RWPE1 (cell line): ENCODE measurements around the gene TGFBR1.

ENCODE experiments used
- CTCF ChIA-PET: fragments of 350-600 bp; sonication (Branson Sonifier 250); formaldehyde crosslinking; extraction: SDS; loops from one replicate; lab custom pipeline; 2021; lab: Yijun Ruan, JAX
- POLR2A ChIA-PET: fragments of 400-600 bp; formaldehyde crosslinking; extraction: SDS; loops from one replicate; lab custom pipeline; 2020; ENCODE audit warnings: antibody characterized with exemption; ENCODE audit not compliant: low non-redundant PET; lab: Yijun Ruan, JAX
- DNase-seq: peaks from one replicate; pipeline ENCODE4 v3.0.0; 2012; ENCODE audit warnings: low spot score
- H3K27ac ChIP-seq: fragments of 450-650 bp; 2 replicates; pipeline ENCODE4 v1.5.1; 2017
- TF ChIP-seq, protein P1 (sequence below): fragments of 450-650 bp; conservative IDR thresholded peaks from 2 replicates; pipeline ENCODE4 v1.5.1; 2017; ENCODE audit warnings: low read depth, mild to moderate bottlenecking

TGFBR1 gene

DNA sequence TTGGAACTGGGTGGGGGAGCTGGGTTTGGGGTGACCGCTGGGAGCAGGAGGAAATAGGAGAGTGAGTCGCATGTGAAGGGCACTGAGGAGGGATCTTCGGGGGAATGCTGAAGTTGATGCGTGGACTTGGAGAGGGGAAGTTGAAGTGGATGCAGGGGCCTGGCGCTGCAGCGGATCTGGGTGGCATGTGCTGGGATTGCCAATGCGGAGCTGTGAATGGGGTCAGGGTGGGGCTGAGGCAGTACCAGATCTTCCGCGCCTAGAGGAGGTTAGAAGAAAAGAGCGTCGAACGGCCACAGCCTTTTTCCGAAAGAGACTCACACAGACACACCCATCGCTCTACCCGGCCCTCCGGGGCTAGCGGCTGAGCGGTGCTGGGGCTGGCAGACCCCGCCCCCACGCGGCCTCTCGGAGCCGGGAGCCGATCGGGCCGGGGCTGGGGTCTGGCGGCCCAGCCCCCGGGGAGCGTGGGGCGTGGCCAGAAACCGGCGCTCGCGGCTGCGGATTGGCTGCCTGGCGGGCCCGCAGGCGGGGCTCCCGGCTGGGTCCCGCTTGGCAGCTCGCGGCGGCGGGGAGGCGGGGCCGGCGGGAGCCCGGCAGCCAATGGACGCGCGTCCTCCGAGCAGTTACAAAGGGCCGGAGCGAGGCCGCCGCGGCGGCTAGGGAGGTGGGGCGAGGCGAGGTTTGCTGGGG, at the start of gene TGFBR1:
Gene TGFBR1, plus strand, starts transcription at position 655 of the 693 bp plus-strand sequence. CDS start 93 bp downstream, outside the sequence.
- CTCF ChIA-PET = interaction anchor here (0.6 to 2.7 kb wide), 4 partner anchors 36 to 1176 kb away, joined by 3 to 8 read pairs (median 4); no protein-coding TSS in a partner anchor
- POLR2A ChIA-PET = no interaction called here
- H3K27ac ChIP-seq = peak within 1 kb of the TSS; percentile 96
- TF ChIP-seq, protein P1, sequence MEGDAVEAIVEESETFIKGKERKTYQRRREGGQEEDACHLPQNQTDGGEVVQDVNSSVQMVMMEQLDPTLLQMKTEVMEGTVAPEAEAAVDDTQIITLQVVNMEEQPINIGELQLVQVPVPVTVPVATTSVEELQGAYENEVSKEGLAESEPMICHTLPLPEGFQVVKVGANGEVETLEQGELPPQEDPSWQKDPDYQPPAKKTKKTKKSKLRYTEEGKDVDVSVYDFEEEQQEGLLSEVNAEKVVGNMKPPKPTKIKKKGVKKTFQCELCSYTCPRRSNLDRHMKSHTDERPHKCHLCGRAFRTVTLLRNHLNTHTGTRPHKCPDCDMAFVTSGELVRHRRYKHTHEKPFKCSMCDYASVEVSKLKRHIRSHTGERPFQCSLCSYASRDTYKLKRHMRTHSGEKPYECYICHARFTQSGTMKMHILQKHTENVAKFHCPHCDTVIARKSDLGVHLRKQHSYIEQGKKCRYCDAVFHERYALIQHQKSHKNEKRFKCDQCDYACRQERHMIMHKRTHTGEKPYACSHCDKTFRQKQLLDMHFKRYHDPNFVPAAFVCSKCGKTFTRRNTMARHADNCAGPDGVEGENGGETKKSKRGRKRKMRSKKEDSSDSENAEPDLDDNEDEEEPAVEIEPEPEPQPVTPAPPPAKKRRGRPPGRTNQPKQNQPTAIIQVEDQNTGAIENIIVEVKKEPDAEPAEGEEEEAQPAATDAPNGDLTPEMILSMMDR = no peak
- peak; percentile 100 for DNase-seq

DNA sequence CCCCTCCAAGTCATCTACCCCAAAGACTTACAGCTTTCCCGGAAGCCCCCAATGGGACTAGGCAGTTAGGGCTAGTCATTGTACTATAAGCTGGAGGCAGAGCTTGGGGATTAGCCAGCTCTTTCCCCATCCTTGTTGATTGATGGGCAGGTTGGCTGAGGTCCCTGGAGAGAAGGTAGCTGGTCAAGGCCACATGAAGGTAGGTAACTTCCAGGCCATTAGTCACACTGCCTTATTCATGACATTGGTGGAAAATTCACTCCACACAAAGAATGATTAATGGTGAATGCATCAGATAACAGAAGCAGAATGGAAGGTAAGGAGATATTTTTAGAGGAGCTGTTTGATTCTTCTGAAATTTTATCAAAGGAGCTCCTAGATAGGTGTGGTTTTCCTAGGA, 49.5 kb upstream of the TGFBR1 start:
- no peak overlapping the region for H3K27ac ChIP-seq
- DNase-seq = peak; percentile 38
- ChIA-PET CTCF (interaction anchor here (0.6 to 0.7 kb wide), 3 partner anchors 37 to 196 kb away, joined by 3 read pairs; no protein-coding TSS in a partner anchor), POLR2A (no interaction called here)
- TF ChIP-seq, protein P1 = no peak

DNA sequence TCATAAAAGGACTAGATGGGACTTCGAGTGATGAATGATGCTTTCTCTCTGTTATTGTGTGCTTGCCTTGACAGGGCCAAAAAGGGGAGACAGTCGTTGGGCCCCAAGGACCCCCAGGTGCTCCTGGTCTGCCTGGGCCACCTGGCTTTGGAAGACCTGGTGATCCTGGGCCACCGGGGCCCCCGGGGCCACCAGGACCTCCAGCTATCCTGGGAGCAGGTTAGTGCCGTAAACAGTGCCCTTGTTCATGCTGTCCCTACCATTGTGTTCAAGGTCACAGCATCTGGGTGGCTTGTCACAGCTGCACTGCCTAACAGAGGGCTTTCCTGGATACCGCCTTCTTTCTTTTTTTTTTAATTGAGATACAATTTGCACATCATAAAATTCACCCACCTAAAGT, 48.7 kb upstream of the TGFBR1 start:
- POLR2A ChIA-PET = no interaction called here
- no peak for DNase-seq
- CTCF ChIA-PET = interaction anchor here (0.6 to 0.7 kb wide), 3 partner anchors 36 to 197 kb away, joined by 3 read pairs; no protein-coding TSS in a partner anchor
- H3K27ac ChIP-seq = no peak overlapping the region
- TF ChIP-seq, protein P1 = no peak

DNA sequence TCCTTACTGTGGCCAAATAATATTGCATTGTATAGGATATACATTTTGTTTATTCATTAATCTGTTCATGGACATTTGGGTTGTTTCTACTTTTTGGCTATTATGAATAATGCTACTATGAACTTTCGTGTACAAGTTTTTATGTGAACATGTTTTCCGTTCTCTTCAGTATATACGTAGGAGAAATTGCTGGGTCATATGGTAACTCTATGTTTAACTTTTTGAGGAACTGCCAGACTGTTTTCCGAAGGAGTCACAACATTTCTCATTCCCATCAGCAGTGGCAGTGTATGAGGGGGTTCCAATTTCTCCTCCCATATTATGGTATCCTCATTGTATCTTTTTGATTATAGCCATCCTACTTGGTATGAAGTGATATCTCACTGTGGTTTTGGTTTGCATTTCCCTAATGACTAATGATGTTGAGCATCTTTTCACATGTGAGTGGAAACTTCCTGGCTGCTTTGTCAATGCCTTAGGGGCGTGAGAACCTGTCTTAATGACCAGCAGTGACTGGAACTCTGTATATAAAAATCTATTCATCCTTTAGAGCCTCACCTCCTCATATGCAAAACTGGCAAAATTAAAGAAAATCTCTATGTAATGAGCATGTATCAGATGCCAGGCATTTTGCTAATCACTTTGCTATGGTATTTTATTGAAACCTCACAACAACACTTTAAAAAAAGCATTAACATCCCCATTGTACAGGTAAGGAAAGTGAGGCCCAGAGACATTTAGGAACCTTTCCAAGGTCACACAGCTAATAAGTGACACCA, 47.8 kb upstream of the TGFBR1 start:
- TF ChIP-seq, protein P1 = no peak
- POLR2A ChIA-PET = no interaction called here
- CTCF ChIA-PET = no interaction called here
- peak; percentile 36 for DNase-seq
- H3K27ac ChIP-seq = no peak overlapping the region

DNA sequence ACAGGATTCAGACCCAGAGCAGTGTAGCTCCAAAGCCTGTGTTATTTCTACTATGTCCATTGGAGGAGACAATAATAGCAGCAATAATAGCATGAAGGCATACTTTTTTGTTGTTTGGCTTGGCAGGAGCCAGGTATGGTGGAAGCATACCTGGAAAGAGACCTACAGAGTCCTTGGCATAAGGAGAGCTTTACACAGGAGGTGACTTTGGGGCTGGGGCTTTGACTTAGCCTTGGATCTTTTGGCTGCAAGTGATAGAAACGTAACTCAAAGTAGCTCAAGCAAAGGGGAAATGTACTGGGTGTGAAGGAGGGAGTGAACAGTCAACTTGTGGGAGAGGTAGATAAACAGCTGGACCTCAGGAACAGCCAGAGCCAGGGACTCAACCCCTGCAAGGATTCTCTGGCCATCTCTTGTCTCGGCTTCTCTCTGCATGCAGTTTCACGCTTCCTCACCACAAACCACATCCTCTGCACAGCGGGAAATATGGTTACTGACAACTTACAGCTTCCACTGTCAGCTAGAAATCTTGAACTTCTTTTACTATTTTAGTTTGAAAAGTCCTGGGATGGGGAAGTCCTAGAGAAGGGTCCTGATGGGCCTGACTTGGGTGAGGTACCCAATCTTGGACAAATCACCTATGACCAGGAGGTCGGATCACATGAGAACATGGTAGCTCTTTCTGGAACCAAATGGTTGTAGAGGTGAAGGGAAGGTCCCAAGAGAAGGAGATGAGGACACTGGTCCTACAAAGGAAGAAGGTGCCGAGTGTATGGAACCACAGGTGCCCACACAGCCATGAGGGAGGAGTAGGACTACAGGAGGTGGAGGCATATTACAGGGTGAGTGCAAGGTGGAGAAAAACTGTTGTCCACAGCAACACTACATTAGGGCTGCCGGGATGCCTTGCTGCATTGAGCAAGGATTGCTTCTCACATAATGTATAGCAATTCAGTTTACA, 47.0 kb upstream of the TGFBR1 start:
- POLR2A ChIA-PET = no interaction called here
- CTCF ChIA-PET = interaction anchor here (0.6 kb wide), 1 partner anchor 19 kb away, joined by 3 read pairs; no protein-coding TSS in a partner anchor
- H3K27ac ChIP-seq = no peak overlapping the region
- no peak for DNase-seq
- TF ChIP-seq, protein P1 = no peak
